GM12873 (cell line): ENCODE data around the gene ATP2B2.

Experiments
- TF ChIP-seq, protein P1 (sequence below): IDR thresholded peaks from 2 replicates; pipeline ENCODE4 v1.5.1; 2012; ENCODE audit warnings: low read depth, mild to moderate bottlenecking, moderate library complexity, low read length, control low read depth; ENCODE audit not compliant: insufficient read depth; ENCODE audit errors: missing control alignments

ATP2B2 gene

DNA sequence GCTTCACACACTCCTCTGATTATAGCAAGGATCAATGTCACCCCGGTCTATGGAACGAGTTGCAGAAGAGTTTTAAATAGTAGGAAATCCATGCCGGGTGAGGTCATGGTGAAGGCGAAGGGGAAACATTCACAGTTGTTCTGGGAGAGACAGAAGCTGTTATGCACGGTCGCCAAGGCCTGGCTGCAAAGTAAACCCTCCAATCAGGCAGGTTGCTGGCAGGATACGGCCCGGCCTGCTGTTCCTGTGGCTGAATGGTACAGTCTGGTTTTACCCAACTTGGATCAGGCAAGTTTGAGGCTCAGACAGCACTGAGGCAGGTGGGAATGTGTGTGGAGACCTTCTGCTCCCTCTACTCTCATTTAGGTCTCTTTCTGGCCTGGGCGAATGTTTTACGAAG lies 45.3 kb upstream of the ATP2B2 start:
- TF ChIP-seq, protein P1, sequence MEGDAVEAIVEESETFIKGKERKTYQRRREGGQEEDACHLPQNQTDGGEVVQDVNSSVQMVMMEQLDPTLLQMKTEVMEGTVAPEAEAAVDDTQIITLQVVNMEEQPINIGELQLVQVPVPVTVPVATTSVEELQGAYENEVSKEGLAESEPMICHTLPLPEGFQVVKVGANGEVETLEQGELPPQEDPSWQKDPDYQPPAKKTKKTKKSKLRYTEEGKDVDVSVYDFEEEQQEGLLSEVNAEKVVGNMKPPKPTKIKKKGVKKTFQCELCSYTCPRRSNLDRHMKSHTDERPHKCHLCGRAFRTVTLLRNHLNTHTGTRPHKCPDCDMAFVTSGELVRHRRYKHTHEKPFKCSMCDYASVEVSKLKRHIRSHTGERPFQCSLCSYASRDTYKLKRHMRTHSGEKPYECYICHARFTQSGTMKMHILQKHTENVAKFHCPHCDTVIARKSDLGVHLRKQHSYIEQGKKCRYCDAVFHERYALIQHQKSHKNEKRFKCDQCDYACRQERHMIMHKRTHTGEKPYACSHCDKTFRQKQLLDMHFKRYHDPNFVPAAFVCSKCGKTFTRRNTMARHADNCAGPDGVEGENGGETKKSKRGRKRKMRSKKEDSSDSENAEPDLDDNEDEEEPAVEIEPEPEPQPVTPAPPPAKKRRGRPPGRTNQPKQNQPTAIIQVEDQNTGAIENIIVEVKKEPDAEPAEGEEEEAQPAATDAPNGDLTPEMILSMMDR = no peak

DNA sequence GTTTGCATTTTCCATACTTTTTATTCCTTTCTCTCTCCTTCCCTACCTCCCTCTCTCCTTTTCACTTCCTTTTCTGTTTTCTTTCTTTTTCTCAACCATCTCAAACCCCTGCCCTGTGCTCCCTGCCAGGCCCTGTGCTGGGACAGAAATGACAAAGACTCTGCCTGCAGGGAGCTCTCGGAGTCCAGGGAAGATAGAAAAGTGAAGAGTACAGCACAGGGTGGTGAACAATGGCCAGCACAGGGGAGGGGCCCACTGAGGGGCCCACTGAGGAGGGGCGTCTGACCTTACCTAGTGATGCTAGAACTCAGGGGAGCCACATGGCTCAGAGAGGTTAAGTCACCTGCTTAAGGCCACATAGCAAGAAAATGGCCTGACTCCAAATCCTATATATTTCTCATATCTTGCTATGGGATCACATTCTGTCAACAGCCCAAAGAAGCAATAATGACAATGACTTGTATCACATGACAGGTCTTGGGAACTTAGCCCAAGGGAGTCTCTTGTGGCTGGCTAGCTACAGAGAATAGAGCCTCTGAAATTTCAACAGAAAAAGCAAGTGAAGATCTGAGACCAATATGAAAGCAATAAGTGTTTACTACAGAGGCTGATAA lies 44.3 kb upstream of the ATP2B2 start:
- TF ChIP-seq, protein P1 = no peak

DNA sequence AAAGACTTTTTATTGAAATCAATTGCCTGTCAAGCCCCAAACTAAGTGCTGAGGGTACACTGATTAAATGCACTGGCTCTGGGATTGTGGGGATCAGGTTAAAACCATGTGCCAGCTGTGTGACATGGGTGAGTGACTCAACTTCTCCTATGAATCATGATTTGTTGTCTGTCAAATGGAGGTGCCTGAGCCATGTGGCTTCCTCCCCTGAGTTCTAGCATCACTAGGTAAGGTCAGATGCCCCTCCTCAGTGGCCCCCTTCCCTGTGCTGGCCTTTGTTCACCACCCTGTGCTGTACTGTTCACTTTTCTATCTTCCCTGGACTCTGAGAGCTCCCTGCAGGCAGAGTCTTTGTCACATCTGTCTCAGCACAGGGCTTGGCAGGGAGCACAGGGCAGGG lies 43.6 kb upstream of the ATP2B2 start:
- TF ChIP-seq, protein P1 = no peak

DNA sequence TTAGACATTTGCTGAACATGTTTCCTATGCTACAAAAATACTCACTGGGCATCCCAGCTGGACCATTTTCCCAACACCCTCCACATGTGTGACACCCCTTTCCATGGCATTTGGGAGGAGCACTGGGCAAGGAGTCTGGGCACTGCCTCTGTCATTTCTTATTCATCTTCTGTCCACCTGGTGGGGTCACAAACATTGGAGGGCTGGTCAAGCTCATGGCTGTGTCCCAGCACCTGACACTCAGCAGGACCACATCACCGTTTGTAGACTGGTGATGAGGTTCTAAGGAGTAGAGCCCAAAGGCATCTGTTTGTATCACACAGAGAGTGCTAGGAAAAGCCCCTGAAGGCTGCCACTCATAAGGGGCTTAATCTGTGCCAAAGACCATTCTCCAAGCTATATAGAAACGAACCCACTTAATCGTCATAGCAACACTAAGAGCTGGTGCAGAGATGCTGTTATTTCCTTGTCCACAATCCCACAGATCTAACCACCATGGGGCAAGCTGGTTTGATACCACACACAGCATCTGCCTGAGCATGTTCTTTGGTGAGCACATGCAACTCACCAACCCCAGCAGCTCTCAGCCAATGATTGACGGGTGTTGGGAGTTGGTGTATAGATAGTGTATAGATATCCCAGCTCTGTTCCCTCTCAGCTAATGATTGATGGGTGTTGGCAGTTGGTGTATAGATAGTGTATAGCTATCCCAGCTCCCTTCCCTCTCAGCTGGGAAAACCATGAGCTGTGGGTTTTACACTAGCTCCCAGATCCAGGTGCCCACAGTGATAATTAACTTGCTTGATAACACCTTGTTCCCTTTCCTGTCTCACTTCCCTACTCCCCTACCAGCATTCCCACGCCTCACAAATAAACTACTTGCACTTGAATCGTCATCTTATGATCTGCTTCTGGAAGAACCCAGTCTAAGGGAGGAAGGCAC lies 42.7 kb upstream of the ATP2B2 start:
- TF ChIP-seq, protein P1 = no peak

DNA sequence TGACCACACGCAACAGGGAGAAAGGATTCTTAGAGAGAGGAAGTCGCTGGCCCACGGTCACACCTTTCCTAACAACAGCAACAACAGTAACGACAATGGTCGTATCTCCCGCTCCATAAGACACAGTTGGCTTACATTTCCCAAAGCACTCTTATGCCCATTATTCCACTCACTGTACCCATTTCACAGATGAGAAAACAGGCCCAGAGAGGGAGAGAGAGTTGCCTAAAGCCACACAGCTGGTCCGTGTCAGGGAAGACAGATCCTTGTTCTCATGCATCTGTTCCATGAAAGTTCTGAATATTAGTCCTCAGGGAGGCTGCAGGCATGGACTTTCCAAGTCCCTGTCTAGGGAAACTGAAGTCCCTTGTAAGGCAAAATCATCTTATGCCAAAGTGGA lies 42.0 kb upstream of the ATP2B2 start:
- TF ChIP-seq, protein P1 = no peak

DNA sequence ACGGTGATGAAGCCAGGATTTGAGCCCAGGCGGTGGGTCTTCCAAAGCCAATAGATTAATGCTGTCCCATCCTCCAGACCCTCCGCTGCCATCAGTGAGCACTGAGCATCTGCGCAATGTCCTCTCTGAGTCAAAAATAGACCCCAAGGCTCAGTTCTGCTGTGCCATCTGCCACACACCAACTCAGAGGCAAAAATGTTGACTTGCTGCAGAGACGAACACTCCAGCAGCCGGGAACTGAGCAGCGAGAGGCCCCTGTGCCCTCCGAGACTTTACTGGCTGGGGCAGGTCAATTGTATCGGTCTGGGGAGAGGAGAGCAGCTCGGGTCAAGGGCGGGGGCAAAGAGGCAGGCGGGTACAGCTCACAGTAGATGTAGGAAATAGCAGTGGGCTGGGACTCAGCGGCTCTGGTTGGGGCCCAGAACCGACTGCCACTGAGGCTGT lies 41.5 kb upstream of the ATP2B2 start:
- TF ChIP-seq, protein P1 = no peak

DNA sequence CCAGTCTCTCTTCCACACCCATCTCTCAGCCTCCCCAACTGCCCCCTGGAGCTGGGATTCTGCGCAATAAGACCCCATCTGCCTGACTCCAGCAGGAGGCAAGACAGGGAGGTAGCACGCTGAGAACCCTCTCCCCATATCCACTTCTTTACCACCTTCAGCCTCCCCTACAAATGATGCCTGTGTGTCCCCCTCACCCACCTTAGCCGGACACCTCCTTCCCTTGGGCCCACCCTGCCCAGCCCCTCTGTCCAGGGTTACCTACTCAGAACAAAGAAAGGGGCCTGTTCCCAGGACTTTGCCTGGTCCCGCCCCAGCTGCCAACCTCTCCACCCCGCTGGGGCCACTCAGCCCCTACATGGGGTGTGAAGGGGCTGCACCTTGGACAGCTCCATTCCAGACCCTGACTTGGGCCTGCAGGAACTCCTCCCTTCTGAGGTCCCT lies 40.8 kb upstream of the ATP2B2 start:
- TF ChIP-seq, protein P1 = no peak
